Breast epithelium (tissue), 3 donors: Measurements from ENCODE around the gene BEX1.

Experiments used
- POLR2A ChIP-seq: fragments of 450-650 bp; IDR thresholded peaks from one replicate; pipeline ENCODE4 v1.6.1; 2016; ENCODE audit warnings: antibody characterized with exemption, mild to moderate bottlenecking, moderate library complexity
- TF ChIP-seq, protein P1 (sequence below), 3 donors: fragments of 450-650 bp; IDR thresholded peaks; one replicate each; pipeline ENCODE4 v1.5.1; 2016 to 2017; ENCODE audit warnings: antibody characterized with exemption in 3 of 3, mild to moderate bottlenecking in 3 of 3, moderate library complexity in 3 of 3

DNA sequence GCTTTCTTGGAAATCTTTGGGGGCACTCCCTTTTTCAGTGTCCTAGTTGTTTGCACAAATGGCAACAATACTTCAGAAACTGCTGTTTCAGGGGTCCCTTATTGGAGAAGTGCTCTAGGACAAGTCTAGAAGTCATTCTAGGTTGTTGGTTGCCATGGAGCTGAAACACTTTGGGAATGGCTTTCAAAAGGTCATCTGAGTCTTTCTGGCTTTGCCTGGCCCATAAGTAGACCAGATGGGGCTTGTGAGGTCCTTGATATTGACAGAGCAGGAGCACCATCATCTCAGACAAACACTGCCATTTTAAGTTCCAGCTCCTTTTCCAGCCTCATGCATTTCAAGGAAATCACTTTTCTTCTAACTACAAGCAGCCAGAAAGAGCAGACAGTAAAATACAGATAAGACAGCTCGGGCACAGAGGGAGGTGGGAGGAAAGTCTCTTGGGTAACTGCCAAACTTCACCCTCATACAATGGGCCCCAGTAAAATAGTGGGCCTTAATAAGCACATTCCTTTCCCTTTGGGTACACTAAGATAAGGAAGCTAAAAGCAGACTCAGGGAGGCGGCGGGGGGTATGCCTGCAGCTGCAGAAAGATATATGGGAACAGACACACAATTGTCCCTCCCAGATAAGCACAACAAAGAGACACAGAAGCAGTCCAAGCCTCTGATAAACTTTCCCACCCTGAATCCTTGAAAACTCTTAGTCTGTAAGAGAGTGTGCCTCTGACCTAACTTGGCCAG is 37.5 kb upstream of the BEX1 start:
- TF ChIP-seq, protein P1, sequence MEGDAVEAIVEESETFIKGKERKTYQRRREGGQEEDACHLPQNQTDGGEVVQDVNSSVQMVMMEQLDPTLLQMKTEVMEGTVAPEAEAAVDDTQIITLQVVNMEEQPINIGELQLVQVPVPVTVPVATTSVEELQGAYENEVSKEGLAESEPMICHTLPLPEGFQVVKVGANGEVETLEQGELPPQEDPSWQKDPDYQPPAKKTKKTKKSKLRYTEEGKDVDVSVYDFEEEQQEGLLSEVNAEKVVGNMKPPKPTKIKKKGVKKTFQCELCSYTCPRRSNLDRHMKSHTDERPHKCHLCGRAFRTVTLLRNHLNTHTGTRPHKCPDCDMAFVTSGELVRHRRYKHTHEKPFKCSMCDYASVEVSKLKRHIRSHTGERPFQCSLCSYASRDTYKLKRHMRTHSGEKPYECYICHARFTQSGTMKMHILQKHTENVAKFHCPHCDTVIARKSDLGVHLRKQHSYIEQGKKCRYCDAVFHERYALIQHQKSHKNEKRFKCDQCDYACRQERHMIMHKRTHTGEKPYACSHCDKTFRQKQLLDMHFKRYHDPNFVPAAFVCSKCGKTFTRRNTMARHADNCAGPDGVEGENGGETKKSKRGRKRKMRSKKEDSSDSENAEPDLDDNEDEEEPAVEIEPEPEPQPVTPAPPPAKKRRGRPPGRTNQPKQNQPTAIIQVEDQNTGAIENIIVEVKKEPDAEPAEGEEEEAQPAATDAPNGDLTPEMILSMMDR (IDR thresholded peaks at IDR 0.05): no peak
- TF ChIP-seq POLR2A: no peak
